GM23338 (cell line): ENCODE results near the gene RGS7. TPM values are rescaled to one million over a fixed set of nuclear protein-coding genes. Genes with fewer than 3 reads are reported as not detected.

Experiments used
- ATAC-seq: fragments of 200-7000 bp; cut with Tn5 transposase; 3 replicates; pipeline ENCODE4 v1.9.1; 2020
- DNase-seq: peaks from one replicate; pipeline ENCODE4 v3.0.0-alpha.2; 2015; ENCODE audit warnings: low spot score
- H2AFZ ChIP-seq: fragments of 200-600 bp; sonication (generic); 2 replicates; pipeline ENCODE4 v1.8.0; 2016; ENCODE audit warnings: antibody characterized with exemption, mild to moderate bottlenecking, moderate library complexity
- H3F3A ChIP-seq: fragments of 200-600 bp; sonication (generic); replicated peaks from 2 replicates; pipeline ENCODE4 v1.8.0; 2017; ENCODE audit warnings: antibody characterized with exemption, mixed run types, low read depth
- H3K27ac ChIP-seq: fragments of 200-600 bp; sonication (generic); 2 replicates; pipeline ENCODE4 v1.6.1; 2016; ENCODE audit warnings: low read depth
- H3K27me3 ChIP-seq: fragments of 200-600 bp; sonication (generic); 2 replicates; pipeline ENCODE4 v1.8.0; 2016; ENCODE audit warnings: mild to moderate bottlenecking, mixed run types, moderate library complexity; ENCODE audit not compliant: insufficient read depth
- H3K36me3 ChIP-seq: fragments of 200-600 bp; sonication (generic); 2 replicates; pipeline ENCODE4 v1.8.0; 2016; ENCODE audit warnings: mild to moderate bottlenecking; ENCODE audit not compliant: insufficient read depth
- H3K4me1 ChIP-seq: fragments of 200-600 bp; sonication (generic); 2 replicates; pipeline ENCODE4 v1.8.0; 2016; ENCODE audit warnings: mild to moderate bottlenecking, moderate library complexity; ENCODE audit not compliant: insufficient read depth
- H3K4me2 ChIP-seq: fragments of 200-600 bp; sonication (generic); 2 replicates; pipeline ENCODE4 v1.7.1; 2017; ENCODE audit warnings: mixed run types
- H3K4me3 ChIP-seq: fragments of 200-600 bp; sonication (generic); 2 replicates; pipeline ENCODE4 v1.6.1; 2016; ENCODE audit warnings: mixed run types
- H3K79me2 ChIP-seq: fragments of 200-600 bp; sonication (generic); replicated peaks from 2 replicates; pipeline ENCODE4 v1.8.0; 2017; ENCODE audit warnings: mild to moderate bottlenecking; ENCODE audit not compliant: insufficient read depth
- H3K9me2 ChIP-seq: fragments of 200-600 bp; sonication (generic); 2 replicates; pipeline ENCODE4 v1.8.0; 2017; ENCODE audit not compliant: insufficient read depth
- H4K20me1 ChIP-seq: fragments of 200-600 bp; sonication (generic); replicated peaks from 2 replicates; pipeline ENCODE4 v1.8.0; 2017; ENCODE audit warnings: mild to moderate bottlenecking; ENCODE audit not compliant: insufficient read depth
- H3K27ac Mint-ChIP-seq: 2 replicates; pipeline ENCODE4 v1.8.0; 2020; ENCODE audit warnings: inconsistent platforms, mild to moderate bottlenecking, moderate library complexity, mixed read lengths
- H3K27me3 Mint-ChIP-seq: 3 replicates; pipeline ENCODE4 v1.8.0; 2022; ENCODE audit warnings: low read depth, mild to moderate bottlenecking, moderate library complexity, mixed read lengths, inconsistent platforms; ENCODE audit not compliant: insufficient read depth, poor library complexity
- H3K36me3 Mint-ChIP-seq: 3 replicates; pipeline ENCODE4 v1.8.0; 2021; ENCODE audit warnings: low read depth, mild to moderate bottlenecking, inconsistent platforms, moderate library complexity, mixed read lengths
- H3K4me1 Mint-ChIP-seq: 3 replicates; pipeline ENCODE4 v1.8.0; 2020; ENCODE audit warnings: mild to moderate bottlenecking, inconsistent platforms, mixed read lengths
- H3K4me3 Mint-ChIP-seq: 3 replicates; pipeline ENCODE4 v1.8.0; 2021; ENCODE audit warnings: moderate library complexity, mild to moderate bottlenecking, inconsistent platforms, mixed read lengths
- H3K9me3 Mint-ChIP-seq: 3 replicates; pipeline ENCODE4 v1.8.0; 2020; ENCODE audit warnings: moderate library complexity, mild to moderate bottlenecking, inconsistent platforms, mixed read lengths
- EZH2 ChIP-seq: fragments of 200-600 bp; sonication (generic); IDR thresholded peaks from one replicate; pipeline ENCODE4 v1.8.0; 2017; ENCODE audit warnings: antibody characterized with exemption, mild to moderate bottlenecking, low read depth; ENCODE audit not compliant: unreplicated experiment
- EZH2phosphoT487 ChIP-seq: fragments of 200-600 bp; sonication (generic); IDR thresholded peaks from one replicate; pipeline ENCODE4 v1.8.1; 2018; ENCODE audit warnings: antibody characterized with exemption; ENCODE audit not compliant: unreplicated experiment
- JUNB ChIP-seq: IDR thresholded peaks from one replicate; pipeline ENCODE4 v1.6.1; 2016; ENCODE audit warnings: antibody characterized with exemption; ENCODE audit not compliant: unreplicated experiment
- NANOG ChIP-seq: IDR thresholded peaks from 2 replicates; pipeline ENCODE4 v1.6.1; 2016; ENCODE audit warnings: antibody characterized with exemption, borderline replicate concordance
- ZNF114 ChIP-seq: fragments of 250-450 bp; sonication (Bioruptor Pico); IDR thresholded peaks from 2 replicates; pipeline ENCODE4 v1.5.0; 2020; ENCODE audit warnings: mild to moderate bottlenecking, moderate library complexity
- ZNF331 ChIP-seq: fragments of 250-450 bp; sonication (Bioruptor Pico); IDR thresholded peaks from 2 replicates; pipeline ENCODE4 v1.5.0; 2020; ENCODE audit warnings: low read depth, mild to moderate bottlenecking, moderate library complexity
- polyA plus RNA-seq: library from polyadenylated mRNA; unstranded; fragments of >200 nt; fragmentation: Nextera tagmentation; extraction: Ambion mirVana; gene quantifications from 2 replicates; pipeline ENCODE4 v1.2.1, GENCODE V29; 2016
- total RNA-seq: library from RNA; depleted of rRNA; stranded (reverse); fragments of >200 nt; shearing (Covaris generic); gene quantifications from 2 replicates; pipeline ENCODE4 v1.2.3, GENCODE V29; 2014
- TF ChIP-seq, protein P1 (sequence below), 2 experiments: fragments of 200-600 bp in 1 of 2; sonication (generic) in 1 of 2; conservative IDR thresholded peaks; 2 replicates each; pipeline versions ENCODE4 v1.5.1 to v1.6.1; 2016 to 2017; ENCODE audit warnings: antibody characterized with exemption in 2 of 2, low read depth in 2 of 2, mild to moderate bottlenecking in 2 of 2, moderate library complexity in 1 of 2

RGS7 gene
- total and polyA plus RNA-seq, 2 experiments from 2014 or later = 2.0 to 2.2 TPM

DNA sequence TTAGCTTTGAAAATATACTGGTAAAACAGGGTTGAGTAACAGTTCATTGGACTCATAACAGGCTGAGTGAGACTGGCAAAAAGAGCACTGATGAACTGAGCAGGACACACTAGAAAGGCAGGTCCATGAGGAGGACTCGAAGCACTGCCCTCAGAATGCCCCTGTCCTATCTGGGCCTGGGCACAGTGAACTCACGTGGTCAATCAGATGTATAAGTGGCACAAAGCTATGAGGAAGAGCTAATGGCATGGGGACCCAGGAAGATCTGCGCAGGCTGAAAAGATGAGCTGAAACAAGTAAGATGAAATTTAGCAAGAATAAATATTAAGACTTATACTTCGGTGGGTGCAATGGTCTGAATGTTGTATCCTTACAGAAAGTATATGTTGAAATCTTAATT, 9.2 kb upstream of the RGS7 start:
- Histone ChIP-seq H4K20me1 (no peaks in the 10 kb centered on the region), H3K9me2 (no peaks in the 10 kb centered on the region), H3K4me2 (no peak overlapping the region), H3K27me3 (no peaks in the 10 kb centered on the region), H2AFZ (no peak overlapping the region), H3K4me3 (no peak overlapping the region), H3K36me3 (no peaks in the 10 kb centered on the region), H3K4me1 (no peaks in the 10 kb centered on the region), H3K79me2 (no peaks in the 10 kb centered on the region), H3F3A (no peaks in the 10 kb centered on the region), H3K27ac (no peak overlapping the region)
- H3K27me3 Mint-ChIP-seq = no peaks in the 10 kb centered on the region
- H3K4me3 Mint-ChIP-seq = no peak overlapping the region
- H3K36me3 Mint-ChIP-seq = no peaks in the 10 kb centered on the region
- no peaks in the 10 kb centered on the region for H3K9me3 Mint-ChIP-seq
- ATAC-seq (no peak), DNase-seq (no peak)
- H3K4me1 Mint-ChIP-seq = no peaks in the 10 kb centered on the region; the same call in 2 of the 3 replicates
- TF ChIP-seq ZNF114 (CRISPR knock-in tag) = no peak
- no peak for TF ChIP-seq NANOG
- no peak for TF ChIP-seq ZNF331
- no peak for TF ChIP-seq JUNB
- H3K27ac Mint-ChIP-seq = no peak overlapping the region

DNA sequence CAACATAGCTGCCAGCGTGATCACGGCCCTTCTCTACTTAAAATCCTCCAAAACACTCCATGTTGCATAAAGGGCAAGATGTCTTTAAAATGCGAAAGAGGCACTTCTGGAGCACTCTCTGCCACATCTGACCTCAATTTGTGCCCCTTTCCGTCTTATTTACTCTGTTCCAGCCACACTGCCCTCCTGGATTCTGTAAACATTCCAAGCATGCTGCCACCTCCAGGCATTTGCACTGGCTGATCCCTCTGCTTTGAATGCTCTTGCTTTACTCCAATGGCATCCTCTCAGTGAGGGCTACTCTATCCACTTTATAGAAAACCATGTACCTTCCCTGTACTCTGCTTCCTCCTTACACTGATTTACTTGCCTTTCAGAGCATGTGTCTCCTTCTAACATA, 5.3 kb upstream of the RGS7 start:
- Mint-ChIP-seq H3K27ac (no peak overlapping the region), H3K9me3 (no peaks in the 10 kb centered on the region), H3K4me3 (no peak overlapping the region), H3K27me3 (peaks cover 4% of the 10 kb centered on the region), H3K36me3 (no peaks in the 10 kb centered on the region), H3K4me1 (peaks cover 3% of the 10 kb centered on the region; the same call in 2 of the 3 replicates)
- 0 out of 2 replicates have a peak, but pooled peaks cover 3% of the 10 kb centered on the region for H3F3A ChIP-seq
- no peak overlapping the region for H3K27ac ChIP-seq
- DNase-seq (peak; percentile 6), ATAC-seq (no peak)
- H3K79me2 ChIP-seq = no peaks in the 10 kb centered on the region
- no peak overlapping the region for H2AFZ ChIP-seq
- peaks cover 13% of the 10 kb centered on the region for H3K27me3 ChIP-seq
- H3K4me2 ChIP-seq = no peak overlapping the region
- TF ChIP-seq EZH2phosphoT487 (no peak), EZH2 (no peak)
- TF ChIP-seq, protein P1, sequence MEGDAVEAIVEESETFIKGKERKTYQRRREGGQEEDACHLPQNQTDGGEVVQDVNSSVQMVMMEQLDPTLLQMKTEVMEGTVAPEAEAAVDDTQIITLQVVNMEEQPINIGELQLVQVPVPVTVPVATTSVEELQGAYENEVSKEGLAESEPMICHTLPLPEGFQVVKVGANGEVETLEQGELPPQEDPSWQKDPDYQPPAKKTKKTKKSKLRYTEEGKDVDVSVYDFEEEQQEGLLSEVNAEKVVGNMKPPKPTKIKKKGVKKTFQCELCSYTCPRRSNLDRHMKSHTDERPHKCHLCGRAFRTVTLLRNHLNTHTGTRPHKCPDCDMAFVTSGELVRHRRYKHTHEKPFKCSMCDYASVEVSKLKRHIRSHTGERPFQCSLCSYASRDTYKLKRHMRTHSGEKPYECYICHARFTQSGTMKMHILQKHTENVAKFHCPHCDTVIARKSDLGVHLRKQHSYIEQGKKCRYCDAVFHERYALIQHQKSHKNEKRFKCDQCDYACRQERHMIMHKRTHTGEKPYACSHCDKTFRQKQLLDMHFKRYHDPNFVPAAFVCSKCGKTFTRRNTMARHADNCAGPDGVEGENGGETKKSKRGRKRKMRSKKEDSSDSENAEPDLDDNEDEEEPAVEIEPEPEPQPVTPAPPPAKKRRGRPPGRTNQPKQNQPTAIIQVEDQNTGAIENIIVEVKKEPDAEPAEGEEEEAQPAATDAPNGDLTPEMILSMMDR (conservative IDR thresholded peaks at IDR 0.05; ENCODE audit: low read depth in 2 of 2) = no peak
- H3K9me2 ChIP-seq = no peaks in the 10 kb centered on the region
- H3K36me3 ChIP-seq = no peaks in the 10 kb centered on the region
- H4K20me1 ChIP-seq = no peaks in the 10 kb centered on the region
- H3K4me3 ChIP-seq = no peak overlapping the region
- no peaks in the 10 kb centered on the region; the same call in 1 of the 2 replicates for H3K4me1 ChIP-seq
